Bone marrow (tissue), 2 donors: ENCODE results near the gene KCNMB4.
"Not testable (repeated sequence)": the region's sequence is repeated elsewhere in the genome, so short reads cannot be mapped to it uniquely, and the experiment has no call there.

Source experiments
- DNase-seq, 2 donors: peaks; one replicate each; lab custom pipeline; 2025; lab: John Stamatoyannopoulos, UW

Gene KCNMB4

GRCh38 chr12:70372881-70373280 lies 6.8 kb downstream of the KCNMB4 start:
- no peak for DNase-seq

- no peak for DNase-seq
Measured at GRCh38 chr12:70379846-70380245, 13.8 kb downstream of the KCNMB4 start.

- no peak for DNase-seq
Measured at GRCh38 chr12:70383484-70383883, 17.4 kb downstream of the KCNMB4 start.

- no peak for DNase-seq
Measured at GRCh38 chr12:70383886-70384285, 17.8 kb downstream of the KCNMB4 start.

- no peak for DNase-seq
Measured at GRCh38 chr12:70386771-70387170, 20.7 kb downstream of the KCNMB4 start.

- DNase-seq: no peak
Measured at GRCh38 chr12:70389678-70390077, 23.6 kb downstream of the KCNMB4 start.

GRCh38 chr12:70392631-70393030 lies 26.5 kb downstream of the KCNMB4 start:
- DNase-seq: not testable (repeated sequence)

- DNase-seq: no peak
Measured at GRCh38 chr12:70393787-70394499, 27.9 kb downstream of the KCNMB4 start.

GRCh38 chr12:70398002-70398401 lies 31.9 kb downstream of the KCNMB4 start:
- no peak for DNase-seq

- DNase-seq: no peak
Measured at GRCh38 chr12:70398862-70399261, 32.8 kb downstream of the KCNMB4 start.

GRCh38 chr12:70399311-70399710 lies 33.2 kb downstream of the KCNMB4 start:
- DNase-seq: no peak

- no peak for DNase-seq
Measured at GRCh38 chr12:70400124-70400523, 34.0 kb downstream of the KCNMB4 start.

GRCh38 chr12:70402597-70402996 lies 36.5 kb downstream of the KCNMB4 start:
- DNase-seq: no peak

- DNase-seq: no peak
Measured at GRCh38 chr12:70403826-70404225, 37.7 kb downstream of the KCNMB4 start.

- DNase-seq: no peak
Measured at GRCh38 chr12:70408004-70408790, 42.1 kb downstream of the KCNMB4 start.

- no peak for DNase-seq
Measured at GRCh38 chr12:70415987-70416386, 49.9 kb downstream of the KCNMB4 start.

GRCh38 chr12:70417121-70417520 lies 51.0 kb downstream of the KCNMB4 start:
- no peak for DNase-seq

- no peak for DNase-seq
Measured at GRCh38 chr12:70418101-70418500, 52.0 kb downstream of the KCNMB4 start.

- no peak for DNase-seq
Measured at GRCh38 chr12:70422631-70423030, 56.5 kb downstream of the KCNMB4 start.

- no peak for DNase-seq
Measured at GRCh38 chr12:70426620-70427019, 60.5 kb downstream of the KCNMB4 start.

GRCh38 chr12:70427611-70428010 lies 61.5 kb downstream of the KCNMB4 start:
- DNase-seq: no peak

- no peak for DNase-seq
Measured at GRCh38 chr12:70430400-70430799, 64.3 kb downstream of the KCNMB4 start.

- no peak for DNase-seq
Measured at GRCh38 chr12:70436836-70437235, 70.7 kb downstream of the KCNMB4 start.
